Smooth muscle cell (in vitro differentiated cells): Measurements from ENCODE around the gene EMILIN3. TPM values are rescaled to one million over a fixed set of nuclear protein-coding genes. Genes with fewer than 3 reads are reported as not detected.

Experiments
- DNase-seq: peaks from one replicate; lab custom pipeline; 2025; ENCODE audit not compliant: unreplicated experiment; lab: John Stamatoyannopoulos, UW
- H2AFZ ChIP-seq: fragments of 200-600 bp; sonication (generic); 2 replicates; pipeline ENCODE4 v1.6.0; 2016; ENCODE audit warnings: antibody characterized with exemption, low read depth, mild to moderate bottlenecking
- H3F3A ChIP-seq: fragments of 200-600 bp; sonication (generic); 2 replicates; pipeline ENCODE4 v1.6.0; 2017; ENCODE audit warnings: antibody characterized with exemption, low read depth
- H3K27ac ChIP-seq: fragments of 200-600 bp; sonication (generic); 2 replicates; pipeline ENCODE4 v1.5.1; 2016; ENCODE audit warnings: low read depth, mild to moderate bottlenecking
- H3K27me3 ChIP-seq: fragments of 200-600 bp; sonication (generic); 2 replicates; pipeline ENCODE4 v1.6.1; 2016; ENCODE audit warnings: low read depth, mild to moderate bottlenecking
- H3K36me3 ChIP-seq: fragments of 200-600 bp; sonication (generic); 2 replicates; pipeline ENCODE4 v1.5.1; 2016; ENCODE audit warnings: low read depth
- H3K4me1 ChIP-seq: fragments of 200-600 bp; sonication (generic); 2 replicates; pipeline ENCODE4 v1.5.1; 2016; ENCODE audit warnings: low read depth
- H3K4me2 ChIP-seq: fragments of 200-600 bp; sonication (generic); 2 replicates; pipeline ENCODE4 v1.6.0; 2016; ENCODE audit warnings: mild to moderate bottlenecking
- H3K4me3 ChIP-seq: fragments of 200-600 bp; sonication (generic); 2 replicates; pipeline ENCODE4 v1.5.1; 2016; ENCODE audit warnings: mild to moderate bottlenecking
- H3K79me2 ChIP-seq: fragments of 200-600 bp; sonication (generic); 2 replicates; pipeline ENCODE4 v1.6.0; 2016; ENCODE audit warnings: low read depth, mild to moderate bottlenecking
- H3K9ac ChIP-seq: fragments of 200-600 bp; sonication (generic); 2 replicates; pipeline ENCODE4 v1.6.0; 2016; ENCODE audit warnings: low read depth
- H3K9me3 ChIP-seq: fragments of 200-600 bp; sonication (generic); replicated peaks from 2 replicates; pipeline ENCODE4 v1.5.1; 2016; ENCODE audit warnings: low read depth
- H4K20me1 ChIP-seq: fragments of 200-600 bp; sonication (generic); 2 replicates; pipeline ENCODE4 v1.6.0; 2016; ENCODE audit warnings: low read depth
- WGBS: methylation state at CpG from one replicate; pipeline ENCODE4 v1.1.7; 2016; ENCODE audit warnings: low lambda C conversion rate; 5-methylcytosine and 5-hydroxymethylcytosine counted together
- polyA plus RNA-seq: library from polyadenylated mRNA; unstranded; fragments of >200 nt; fragmentation: Nextera tagmentation; extraction: Ambion mirVana; gene quantifications from 2 replicates; pipeline ENCODE4 v1.2.1, GENCODE V29; 2016
- total RNA-seq: library from RNA; depleted of rRNA; stranded (reverse); fragments of >200 nt; gene quantifications from 2 replicates; pipeline ENCODE4 v1.2.3, GENCODE V29; 2014
- TF ChIP-seq, protein P1 (sequence below): fragments of 200-600 bp; sonication (generic); IDR thresholded peaks from 2 replicates; pipeline ENCODE4 v1.5.1; 2017; ENCODE audit warnings: borderline replicate concordance, mild to moderate bottlenecking, antibody characterized with exemption; ENCODE audit not compliant: insufficient read depth, poor library complexity, severe bottlenecking

Gene EMILIN3
- total and polyA plus RNA-seq, 2 experiments from 2014 or later = 0.18 to 0.36 TPM

DNA sequence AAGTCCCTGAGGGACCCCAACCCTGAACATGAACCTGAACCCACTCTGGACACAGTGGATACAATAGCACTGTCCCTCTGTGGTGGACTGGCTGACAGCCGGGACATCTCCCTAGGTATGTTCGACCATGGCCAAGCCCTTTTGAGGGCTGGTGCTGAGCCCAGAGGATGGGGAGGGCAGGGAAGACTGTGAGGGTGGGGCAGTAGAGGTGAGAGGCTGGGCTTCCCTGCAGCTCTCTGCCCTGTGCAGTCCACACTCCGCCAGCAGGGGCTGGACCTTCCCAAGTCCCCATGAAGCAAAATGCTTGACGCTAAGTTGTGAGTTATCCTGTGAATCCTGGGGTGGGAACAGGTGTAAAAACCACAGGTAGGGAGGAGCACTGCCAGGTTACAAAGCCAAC lies 14.5 kb downstream of the EMILIN3 start:
- H3F3A ChIP-seq = no peaks in the 10 kb centered on the region
- no peak for DNase-seq
- no peaks in the 10 kb centered on the region for H3K4me1 ChIP-seq
- H4K20me1 ChIP-seq = no peaks in the 10 kb centered on the region
- no peaks in the 10 kb centered on the region for H3K9me3 ChIP-seq
- no peak overlapping the region for H3K4me2 ChIP-seq
- H3K79me2 ChIP-seq = no peaks in the 10 kb centered on the region
- H3K36me3 ChIP-seq = no peaks in the 10 kb centered on the region
- no peak overlapping the region for H3K27ac ChIP-seq
- H3K27me3 ChIP-seq = no peaks in the 10 kb centered on the region
- H3K4me3 ChIP-seq = no peak overlapping the region
- no peak overlapping the region for H3K9ac ChIP-seq
- no peak overlapping the region for H2AFZ ChIP-seq
- 88% methylated on average over 4 of the region's 4 CpGs for WGBS
- TF ChIP-seq, protein P1, sequence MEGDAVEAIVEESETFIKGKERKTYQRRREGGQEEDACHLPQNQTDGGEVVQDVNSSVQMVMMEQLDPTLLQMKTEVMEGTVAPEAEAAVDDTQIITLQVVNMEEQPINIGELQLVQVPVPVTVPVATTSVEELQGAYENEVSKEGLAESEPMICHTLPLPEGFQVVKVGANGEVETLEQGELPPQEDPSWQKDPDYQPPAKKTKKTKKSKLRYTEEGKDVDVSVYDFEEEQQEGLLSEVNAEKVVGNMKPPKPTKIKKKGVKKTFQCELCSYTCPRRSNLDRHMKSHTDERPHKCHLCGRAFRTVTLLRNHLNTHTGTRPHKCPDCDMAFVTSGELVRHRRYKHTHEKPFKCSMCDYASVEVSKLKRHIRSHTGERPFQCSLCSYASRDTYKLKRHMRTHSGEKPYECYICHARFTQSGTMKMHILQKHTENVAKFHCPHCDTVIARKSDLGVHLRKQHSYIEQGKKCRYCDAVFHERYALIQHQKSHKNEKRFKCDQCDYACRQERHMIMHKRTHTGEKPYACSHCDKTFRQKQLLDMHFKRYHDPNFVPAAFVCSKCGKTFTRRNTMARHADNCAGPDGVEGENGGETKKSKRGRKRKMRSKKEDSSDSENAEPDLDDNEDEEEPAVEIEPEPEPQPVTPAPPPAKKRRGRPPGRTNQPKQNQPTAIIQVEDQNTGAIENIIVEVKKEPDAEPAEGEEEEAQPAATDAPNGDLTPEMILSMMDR = no peak

- no peaks in the 10 kb centered on the region for H3K27me3 ChIP-seq
- H3K36me3 ChIP-seq = no peaks in the 10 kb centered on the region
- DNase-seq = no peak
- WGBS = 99% methylated on average over 7 of the region's 7 CpGs
- TF ChIP-seq, protein P1 = no peak
- no peak overlapping the region for H3K4me3 ChIP-seq
- H3F3A ChIP-seq = no peaks in the 10 kb centered on the region
- no peak overlapping the region for H3K4me2 ChIP-seq
- no peaks in the 10 kb centered on the region for H3K4me1 ChIP-seq
- H2AFZ ChIP-seq = no peak overlapping the region
- no peak overlapping the region for H3K27ac ChIP-seq
- no peak overlapping the region for H3K9ac ChIP-seq
- no peaks in the 10 kb centered on the region for H3K9me3 ChIP-seq
- no peaks in the 10 kb centered on the region for H4K20me1 ChIP-seq
- no peaks in the 10 kb centered on the region for H3K79me2 ChIP-seq
Observed at GRCh38 chr20:41350408-41350962, 16.1 kb downstream of the EMILIN3 start.

- no peak overlapping the region for H3K27ac ChIP-seq
- TF ChIP-seq, protein P1 = no peak
Observed at GRCh38 chr20:41349943-41350342, 16.7 kb downstream of the EMILIN3 start.

DNA sequence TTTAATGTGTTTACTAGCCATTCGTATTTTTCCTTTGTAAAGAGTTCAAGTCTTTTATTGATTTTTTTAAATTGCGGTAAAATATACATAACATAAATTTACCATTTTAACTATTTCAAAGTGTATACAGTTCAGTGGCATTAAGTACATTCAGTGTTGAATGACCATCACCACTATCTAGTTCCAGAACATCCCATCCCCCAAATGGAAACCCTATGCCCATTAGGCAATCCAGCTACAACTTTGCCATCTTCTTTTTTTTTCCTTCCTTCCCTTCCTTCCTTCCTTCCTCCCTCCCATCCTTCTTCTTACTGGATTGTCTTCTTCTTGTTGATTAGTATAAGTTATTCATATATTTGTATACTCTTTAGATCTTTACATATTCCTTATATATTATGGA lies 17.4 kb downstream of the EMILIN3 start:
- no peaks in the 10 kb centered on the region for H3K79me2 ChIP-seq
- no peak overlapping the region for H3K27ac ChIP-seq
- no peak overlapping the region for H3K4me2 ChIP-seq
- H3K4me3 ChIP-seq = no peak overlapping the region
- no peaks in the 10 kb centered on the region for H3K27me3 ChIP-seq
- DNase-seq = no peak
- no peaks in the 10 kb centered on the region for H4K20me1 ChIP-seq
- H2AFZ ChIP-seq = no peak overlapping the region
- WGBS = 80% methylated on average over 2 of the region's 2 CpGs
- no peaks in the 10 kb centered on the region for H3K36me3 ChIP-seq
- no peaks in the 10 kb centered on the region for H3K9me3 ChIP-seq
- H3K9ac ChIP-seq = no peak overlapping the region
- no peaks in the 10 kb centered on the region for H3K4me1 ChIP-seq
- TF ChIP-seq, protein P1 = no peak
- no peaks in the 10 kb centered on the region for H3F3A ChIP-seq

More at GRCh38 chr20:41349943-41350342, 16.7 kb downstream of the EMILIN3 start:
- Histone ChIP-seq H3K79me2 (no peaks in the 10 kb centered on the region), H3K36me3 (no peaks in the 10 kb centered on the region), H3K9ac (no peak overlapping the region), H2AFZ (no peak overlapping the region), H3F3A (no peaks in the 10 kb centered on the region), H3K4me3 (no peak overlapping the region), H3K4me1 (no peaks in the 10 kb centered on the region), H3K4me2 (no peak overlapping the region), H4K20me1 (no peaks in the 10 kb centered on the region), H3K27me3 (no peaks in the 10 kb centered on the region), H3K9me3 (no peaks in the 10 kb centered on the region)
- WGBS = 98% methylated on average over 7 of the region's 7 CpGs
- DNase-seq = no peak
